ENCODE measurements around the gene FHOD3. TPM values are rescaled to one million over a fixed set of nuclear protein-coding genes. Genes with fewer than 3 reads are reported as not detected.

FHOD3 gene
- total and polyA plus RNA-seq, 9 of the 15 experiments (the other 6 are each of a cell fraction or from before 2014, with no cell fraction given) = 0.11 TPM; not detected in 8

GRCh38 chr18:36597636-36598035, 300.1 kb downstream of the FHOD3 start:
- intact Hi-C loops (cut with micrococcal nuclease) = no loop called here
- no peak overlapping the region for H3K4me2 ChIP-seq (ENCODE audit: insufficient read depth, low read length)
- no peaks in the 10 kb centered on the region for H3K4me1 ChIP-seq (replicated peaks in 1 of 2; ENCODE audit: control insufficient read depth in 2 of 2, insufficient read depth in 2 of 2, low read length in 2 of 2)
- no peaks in the 10 kb centered on the region for H3K9me1 ChIP-seq (ENCODE audit: control insufficient read depth, insufficient read depth, low read length)
- no peak overlapping the region for H3K4me3 ChIP-seq
- H3K9ac ChIP-seq (ENCODE audit: insufficient read depth in 1 of 2, low read depth in 2 of 2, low read length in 2 of 2) = no peak overlapping the region
- no peak for DNase-seq (ENCODE audit: extremely low read depth in 1 of 4, low spot score in 3 of 4)
- in situ Hi-C loops (cut with MboI) = no loop called here
- ChIA-PET POLR2A (interaction anchor here (0.6 kb wide), 1 partner anchor 744 kb away, joined by 3 read pairs; no protein-coding TSS in a partner anchor), CTCF (ENCODE audit: low intra/inter-chr PET ratio) (no interaction called here)
- H3K9me3 ChIP-seq (replicated peaks; ENCODE audit: control insufficient read depth, insufficient read depth, low read depth, low read length) = no peaks in the 10 kb centered on the region
- no TSS peak for BruUV-seq (replicated peaks)
- peaks cover 6 to 25% of the 10 kb centered on the region in 2 experiments; a peak in 3 of 5 replicates for H3K27me3 ChIP-seq (ENCODE audit: control insufficient read depth in 2 of 2, insufficient read depth in 2 of 2, low read length in 2 of 2)
- no peak overlapping the region for H2AFZ ChIP-seq (ENCODE audit: low read depth, low read length)
- 0% methylated on average over 4 of the region's 4 CpGs for WGBS (ENCODE audit: insufficient coverage, low coverage, missing lambda C conversion rate)
- no peak for FAIRE-seq
- 0 out of 2 replicates have a peak, but pooled peaks cover 4% of the 10 kb centered on the region for H4K20me1 ChIP-seq (replicated peaks; ENCODE audit: control insufficient read depth, insufficient read depth, low read length)
- H3K36me3 ChIP-seq (ENCODE audit: control insufficient read depth, insufficient read depth, low read length) = no peaks in the 10 kb centered on the region
- ATAC-seq = no peak
- no peaks in the 10 kb centered on the region for H3K79me2 ChIP-seq (ENCODE audit: control insufficient read depth, insufficient read depth, low read length)
- H3K27ac ChIP-seq (ENCODE audit: extremely low read depth, low read depth, low read length) = no peak overlapping the region
- no peak for TF ChIP-seq HNRNPH1 (optimal IDR thresholded peaks at IDR 0.05; ENCODE audit: low read depth, low read length)
- TF ChIP-seq TAF7 (tag; IDR thresholded peaks at IDR 0.05) = no peak
- TF ChIP-seq ZNF780A (CRISPR knock-in tag; IDR thresholded peaks at IDR 0.05) = no peak
- no peak for TF ChIP-seq KDM4B (IDR thresholded peaks at IDR 0.05; ENCODE audit: borderline replicate concordance in 2 of 2, low read depth in 1 of 2)
- TF ChIP-seq HIVEP1 (CRISPR knock-in tag; IDR thresholded peaks at IDR 0.05) = no peak
- no peak for TF ChIP-seq MCM2 (IDR thresholded peaks at IDR 0.05; ENCODE audit: low read depth)
- no peak for TF ChIP-seq ZNF282 (CRISPR knock-in tag; IDR thresholded peaks at IDR 0.05)
- TF ChIP-seq, protein P1, sequence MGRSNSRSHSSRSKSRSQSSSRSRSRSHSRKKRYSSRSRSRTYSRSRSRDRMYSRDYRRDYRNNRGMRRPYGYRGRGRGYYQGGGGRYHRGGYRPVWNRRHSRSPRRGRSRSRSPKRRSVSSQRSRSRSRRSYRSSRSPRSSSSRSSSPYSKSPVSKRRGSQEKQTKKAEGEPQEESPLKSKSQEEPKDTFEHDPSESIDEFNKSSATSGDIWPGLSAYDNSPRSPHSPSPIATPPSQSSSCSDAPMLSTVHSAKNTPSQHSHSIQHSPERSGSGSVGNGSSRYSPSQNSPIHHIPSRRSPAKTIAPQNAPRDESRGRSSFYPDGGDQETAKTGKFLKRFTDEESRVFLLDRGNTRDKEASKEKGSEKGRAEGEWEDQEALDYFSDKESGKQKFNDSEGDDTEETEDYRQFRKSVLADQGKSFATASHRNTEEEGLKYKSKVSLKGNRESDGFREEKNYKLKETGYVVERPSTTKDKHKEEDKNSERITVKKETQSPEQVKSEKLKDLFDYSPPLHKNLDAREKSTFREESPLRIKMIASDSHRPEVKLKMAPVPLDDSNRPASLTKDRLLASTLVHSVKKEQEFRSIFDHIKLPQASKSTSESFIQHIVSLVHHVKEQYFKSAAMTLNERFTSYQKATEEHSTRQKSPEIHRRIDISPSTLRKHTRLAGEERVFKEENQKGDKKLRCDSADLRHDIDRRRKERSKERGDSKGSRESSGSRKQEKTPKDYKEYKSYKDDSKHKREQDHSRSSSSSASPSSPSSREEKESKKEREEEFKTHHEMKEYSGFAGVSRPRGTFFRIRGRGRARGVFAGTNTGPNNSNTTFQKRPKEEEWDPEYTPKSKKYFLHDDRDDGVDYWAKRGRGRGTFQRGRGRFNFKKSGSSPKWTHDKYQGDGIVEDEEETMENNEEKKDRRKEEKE (IDR thresholded peaks at IDR 0.05; ENCODE audit: borderline replicate concordance in 1 of 2, control insufficient read depth in 1 of 2, low read depth in 2 of 2, low read length in 1 of 2) = no peak
- no peak for TF ChIP-seq ZNF41 (CRISPR knock-in tag; conservative IDR thresholded peaks at IDR 0.05)
- TF ChIP-seq BRF1 (IDR thresholded peaks at IDR 0.05; ENCODE audit: borderline replicate concordance, extremely low read depth, insufficient read length) = no peak
- TF ChIP-seq KDM1A (IDR thresholded peaks at IDR 0.05) = no peak
- TF ChIP-seq NR3C1 (CRISPR knock-in tag; IDR thresholded peaks at IDR 0.05) = no peak
- TF ChIP-seq, protein P2, sequence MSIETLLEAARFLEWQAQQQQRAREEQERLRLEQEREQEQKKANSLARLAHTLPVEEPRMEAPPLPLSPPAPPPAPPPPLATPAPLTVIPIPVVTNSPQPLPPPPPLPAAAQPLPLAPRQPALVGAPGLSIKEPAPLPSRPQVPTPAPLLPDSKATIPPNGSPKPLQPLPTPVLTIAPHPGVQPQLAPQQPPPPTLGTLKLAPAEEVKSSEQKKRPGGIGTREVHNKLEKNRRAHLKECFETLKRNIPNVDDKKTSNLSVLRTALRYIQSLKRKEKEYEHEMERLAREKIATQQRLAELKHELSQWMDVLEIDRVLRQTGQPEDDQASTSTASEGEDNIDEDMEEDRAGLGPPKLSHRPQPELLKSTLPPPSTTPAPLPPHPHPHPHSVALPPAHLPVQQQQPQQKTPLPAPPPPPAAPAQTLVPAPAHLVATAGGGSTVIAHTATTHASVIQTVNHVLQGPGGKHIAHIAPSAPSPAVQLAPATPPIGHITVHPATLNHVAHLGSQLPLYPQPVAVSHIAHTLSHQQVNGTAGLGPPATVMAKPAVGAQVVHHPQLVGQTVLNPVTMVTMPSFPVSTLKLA (conservative IDR thresholded peaks at IDR 0.05) = no peak

Measured in K562 (cell line).